Endodermal cell (in vitro differentiated cells): ENCODE data around the gene ESR1. TPM values are rescaled to one million over a fixed set of nuclear protein-coding genes. Genes with fewer than 3 reads are reported as not detected.

Experiments
- DNase-seq: peaks from one replicate; pipeline ENCODE4 v3.0.0-alpha.2; 2017
- H3K27ac ChIP-seq: 2 replicates; pipeline ENCODE4 v1.5.1; 2013; ENCODE audit warnings: mild to moderate bottlenecking, low read depth, low read length, moderate library complexity
- H3K27me3 ChIP-seq: 2 replicates; pipeline ENCODE4 v1.6.1; 2013; ENCODE audit warnings: mild to moderate bottlenecking, low read length, moderate library complexity; ENCODE audit not compliant: insufficient read depth, control insufficient read depth, poor library complexity, severe bottlenecking
- H3K36me3 ChIP-seq: 2 replicates; pipeline ENCODE4 v1.7.0; 2013; ENCODE audit warnings: mild to moderate bottlenecking, low read length, moderate library complexity; ENCODE audit not compliant: control insufficient read depth, insufficient read depth
- H3K4me1 ChIP-seq: one replicate; pipeline ENCODE4 v1.7.0; 2013; ENCODE audit warnings: low read length; ENCODE audit not compliant: control insufficient read depth, insufficient read depth
- H3K4me3 ChIP-seq: 2 replicates; pipeline ENCODE4 v1.5.1; 2013; ENCODE audit warnings: mild to moderate bottlenecking, low read length, moderate library complexity
- H3K9ac ChIP-seq: 2 replicates; pipeline ENCODE4 v1.6.1; 2013; ENCODE audit warnings: mild to moderate bottlenecking, low read length, moderate library complexity; ENCODE audit not compliant: poor library complexity, severe bottlenecking; ENCODE audit errors: extremely low read depth
- H3K9me3 ChIP-seq: 2 replicates; pipeline ENCODE4 v1.6.1; 2013; ENCODE audit warnings: mild to moderate bottlenecking, low read length, moderate library complexity; ENCODE audit not compliant: control insufficient read depth
- H3K27ac Mint-ChIP-seq: 2 replicates; pipeline ENCODE4 v1.8.0; 2020; ENCODE audit warnings: mixed read lengths
- H3K27me3 Mint-ChIP-seq: 2 replicates; pipeline ENCODE4 v1.8.0; 2021; ENCODE audit warnings: mild to moderate bottlenecking, mixed read lengths; ENCODE audit not compliant: insufficient read depth
- H3K36me3 Mint-ChIP-seq: 2 replicates; pipeline ENCODE4 v1.8.0; 2020; ENCODE audit warnings: low read depth, mixed read lengths
- H3K4me1 Mint-ChIP-seq: 2 replicates; pipeline ENCODE4 v1.8.0; 2020; ENCODE audit warnings: mixed read lengths
- H3K4me3 Mint-ChIP-seq: 2 replicates; pipeline ENCODE4 v1.8.0; 2020; ENCODE audit warnings: mild to moderate bottlenecking, moderate library complexity, mixed read lengths
- H3K9me3 Mint-ChIP-seq: 2 replicates; pipeline ENCODE4 v1.8.0; 2020; ENCODE audit warnings: mild to moderate bottlenecking, mixed read lengths
- WGBS, 2 experiments: methylation state at CpG; one replicate each; pipeline versions ENCODE4 v1.1.5 to v1.1.7; 2013; ENCODE audit warnings: missing lambda C conversion rate in 2 of 2, mixed read lengths in 1 of 2; ENCODE audit not compliant: insufficient coverage in 1 of 2, insufficient read length in 1 of 2; 5-methylcytosine and 5-hydroxymethylcytosine counted together
- total RNA-seq, 2 donors: library from RNA; stranded (reverse); fragmentation: NEBNext Ultra II Directional in 1 of 2; extraction: Animal tissue kit (Norgen Biotek cat#: 25700) in 1 of 2; gene quantifications; 2 replicates in 1 of 2; 3 replicates in 1 of 2; pipeline ENCODE4 v1.2.1, GENCODE V29; 2021
- TF ChIP-seq, protein P1 (sequence below): fragments of 200-600 bp; sonication (generic); conservative IDR thresholded peaks from 2 replicates; pipeline ENCODE4 v1.5.0; 2021; ENCODE audit warnings: antibody characterized with exemption, mild to moderate bottlenecking

ESR1 gene
- total RNA-seq, 2 donors from 2014 or later = not detected

DNA sequence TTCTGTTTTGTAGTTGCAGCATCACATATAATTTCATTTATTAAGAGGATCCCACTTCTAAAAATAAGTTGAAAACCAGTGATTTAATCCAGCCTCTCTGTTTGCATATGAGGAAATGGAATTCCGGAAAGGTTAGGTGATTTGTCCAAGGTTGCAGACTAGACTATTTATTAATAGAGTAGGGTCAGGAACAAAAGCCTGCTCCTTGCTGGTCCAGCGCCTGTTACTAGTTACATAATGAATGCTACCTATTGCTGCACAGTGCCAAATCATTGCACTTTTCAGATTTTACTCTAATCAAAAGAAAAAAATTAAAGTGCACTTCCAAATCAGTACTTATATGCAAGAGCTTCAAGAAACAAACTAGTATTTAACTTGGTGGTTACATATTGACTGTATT lies 238.6 kb downstream of the ESR1 start:
- TF ChIP-seq, protein P1, sequence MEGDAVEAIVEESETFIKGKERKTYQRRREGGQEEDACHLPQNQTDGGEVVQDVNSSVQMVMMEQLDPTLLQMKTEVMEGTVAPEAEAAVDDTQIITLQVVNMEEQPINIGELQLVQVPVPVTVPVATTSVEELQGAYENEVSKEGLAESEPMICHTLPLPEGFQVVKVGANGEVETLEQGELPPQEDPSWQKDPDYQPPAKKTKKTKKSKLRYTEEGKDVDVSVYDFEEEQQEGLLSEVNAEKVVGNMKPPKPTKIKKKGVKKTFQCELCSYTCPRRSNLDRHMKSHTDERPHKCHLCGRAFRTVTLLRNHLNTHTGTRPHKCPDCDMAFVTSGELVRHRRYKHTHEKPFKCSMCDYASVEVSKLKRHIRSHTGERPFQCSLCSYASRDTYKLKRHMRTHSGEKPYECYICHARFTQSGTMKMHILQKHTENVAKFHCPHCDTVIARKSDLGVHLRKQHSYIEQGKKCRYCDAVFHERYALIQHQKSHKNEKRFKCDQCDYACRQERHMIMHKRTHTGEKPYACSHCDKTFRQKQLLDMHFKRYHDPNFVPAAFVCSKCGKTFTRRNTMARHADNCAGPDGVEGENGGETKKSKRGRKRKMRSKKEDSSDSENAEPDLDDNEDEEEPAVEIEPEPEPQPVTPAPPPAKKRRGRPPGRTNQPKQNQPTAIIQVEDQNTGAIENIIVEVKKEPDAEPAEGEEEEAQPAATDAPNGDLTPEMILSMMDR = no peak
- Mint-ChIP-seq H3K36me3 (no peaks in the 10 kb centered on the region), H3K27me3 (no peaks in the 10 kb centered on the region), H3K27ac (no peak overlapping the region), H3K4me3 (no peak overlapping the region), H3K4me1 (no peaks in the 10 kb centered on the region), H3K9me3 (peaks cover 3% of the 10 kb centered on the region)
- H3K9ac ChIP-seq = no peak overlapping the region
- no peaks in the 10 kb centered on the region for H3K9me3 ChIP-seq
- H3K4me3 ChIP-seq = no peak overlapping the region
- no peaks in the 10 kb centered on the region for H3K27me3 ChIP-seq
- no peak for DNase-seq
- no peaks in the 10 kb centered on the region for H3K4me1 ChIP-seq
- no peak overlapping the region for H3K27ac ChIP-seq
- H3K36me3 ChIP-seq = no peaks in the 10 kb centered on the region
- WGBS, 2 experiments = 92 to 100% methylated on average over 2 of the region's 2 CpGs

DNA sequence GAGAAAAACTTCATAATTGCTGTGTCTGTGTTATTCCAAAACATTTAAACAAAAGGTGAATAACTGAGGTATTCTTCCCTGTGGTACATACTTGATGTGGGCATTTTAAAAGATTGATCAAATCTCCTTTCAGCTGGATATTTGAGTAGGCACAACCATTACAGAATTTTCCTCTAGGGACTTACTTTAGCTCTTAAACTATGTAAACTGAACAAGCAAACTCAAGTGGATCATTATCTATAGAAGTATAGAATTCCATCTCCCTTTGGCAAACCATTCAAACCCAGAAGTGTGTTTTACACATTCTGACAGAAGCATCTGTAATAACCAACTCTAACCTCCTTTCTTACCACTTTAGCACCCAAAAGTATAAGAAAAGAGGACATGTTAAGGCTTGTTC lies 241.4 kb downstream of the ESR1 start:
- H3K4me3 Mint-ChIP-seq = no peak overlapping the region
- Histone ChIP-seq H3K9ac (no peak overlapping the region), H3K27me3 (no peaks in the 10 kb centered on the region), H3K27ac (no peak overlapping the region), H3K36me3 (no peaks in the 10 kb centered on the region), H3K9me3 (no peaks in the 10 kb centered on the region), H3K4me1 (no peaks in the 10 kb centered on the region), H3K4me3 (no peak overlapping the region)
- no peak overlapping the region for H3K27ac Mint-ChIP-seq
- DNase-seq = no peak
- TF ChIP-seq, protein P1 = no peak
- no peaks in the 10 kb centered on the region for H3K4me1 Mint-ChIP-seq
- no peaks in the 10 kb centered on the region for H3K36me3 Mint-ChIP-seq
- no peaks in the 10 kb centered on the region for H3K27me3 Mint-ChIP-seq
- no peaks in the 10 kb centered on the region for H3K9me3 Mint-ChIP-seq

DNA sequence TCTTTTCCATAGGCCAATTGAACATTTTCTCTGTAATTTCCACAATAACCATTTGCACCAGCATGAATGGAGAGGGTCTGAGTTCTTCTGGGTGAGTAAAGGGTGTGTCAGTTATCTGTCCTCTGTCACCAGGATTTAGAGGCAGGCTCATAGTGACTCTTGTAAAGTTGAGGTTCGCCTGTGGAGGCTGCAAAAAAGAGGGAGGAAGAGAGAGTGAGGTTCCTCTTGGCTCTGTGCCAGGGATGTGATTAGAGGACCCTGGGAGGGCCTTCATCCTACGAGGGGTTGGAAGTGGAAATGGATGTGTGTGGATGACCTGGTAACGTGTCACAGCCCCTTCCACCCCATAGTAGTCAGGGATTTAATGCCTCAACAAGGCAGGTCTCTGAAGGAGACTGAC lies 242.0 kb downstream of the ESR1 start:
- Mint-ChIP-seq H3K4me1 (no peaks in the 10 kb centered on the region), H3K36me3 (no peaks in the 10 kb centered on the region), H3K9me3 (no peaks in the 10 kb centered on the region), H3K27ac (no peak overlapping the region), H3K4me3 (no peak overlapping the region), H3K27me3 (no peaks in the 10 kb centered on the region)
- H3K36me3 ChIP-seq = no peaks in the 10 kb centered on the region
- no peaks in the 10 kb centered on the region for H3K27me3 ChIP-seq
- TF ChIP-seq, protein P1 = no peak
- H3K4me1 ChIP-seq = no peaks in the 10 kb centered on the region
- H3K27ac ChIP-seq = no peak overlapping the region
- whole genome bisulfite sequencing, 2 experiments = 87 to 88% methylated on average over 1 to 3 of the region's 3 CpGs
- H3K9ac ChIP-seq = no peak overlapping the region
- no peak for DNase-seq
- no peak overlapping the region for H3K4me3 ChIP-seq
- no peaks in the 10 kb centered on the region for H3K9me3 ChIP-seq
